Esophagus muscularis mucosa (tissue), 4 donors: ENCODE data around the gene NCBP1.

Experiments used
- CTCF ChIP-seq, 3 experiments: fragments of 200-600 bp in 2 of 3; fragments of 450-650 bp in 1 of 3; sonication (generic) in 2 of 3; IDR thresholded peaks; one replicate each; pipeline ENCODE4 v1.5.1; 2017 to 2019; ENCODE audit warnings: antibody characterized with exemption in 3 of 3, mild to moderate bottlenecking in 2 of 3, moderate library complexity in 1 of 3
- EP300 ChIP-seq: sonication (generic); formaldehyde crosslinking; IDR thresholded peaks from one replicate; pipeline ENCODE4 v1.6.1; 2017; ENCODE audit warnings: antibody characterized with exemption
- POLR2A ChIP-seq: fragments of 450-650 bp; IDR thresholded peaks from one replicate; pipeline ENCODE4 v1.6.1; 2017; ENCODE audit warnings: antibody characterized with exemption, moderate library complexity, mild to moderate bottlenecking, low read depth

DNA sequence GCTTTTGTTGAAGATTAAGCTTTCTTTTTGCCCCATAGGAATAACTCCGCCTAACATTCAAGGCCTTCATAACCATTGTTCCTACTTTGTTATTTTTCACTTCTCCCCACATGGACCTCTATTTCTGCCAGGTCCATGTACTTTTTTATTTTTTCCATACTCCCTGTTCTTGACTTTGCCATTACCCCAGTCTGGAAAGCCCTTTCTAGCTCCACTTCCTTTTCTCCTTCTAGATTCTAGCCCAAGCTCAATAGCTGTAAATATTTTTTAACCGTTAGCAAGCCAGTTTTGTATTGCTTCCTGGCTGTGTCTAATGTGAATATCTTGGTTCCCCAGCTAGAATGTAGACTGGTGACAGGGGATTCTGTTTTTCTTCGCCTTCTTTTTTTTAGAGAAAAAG is 26.1 kb downstream of the NCBP1 start:
- TF ChIP-seq CTCF (IDR thresholded peaks at IDR 0.05) = no peak
- TF ChIP-seq POLR2A = no peak
- TF ChIP-seq EP300 = no peak
